IPS-15b (cell line): ENCODE results near the gene ABCC1.
"Not testable (repeated sequence)": the region's sequence is repeated elsewhere in the genome, so short reads cannot be mapped to it uniquely, and the experiment has no call there.

ENCODE experiments used
- H3K27me3 ChIP-seq: one replicate; pipeline ENCODE4 v1.6.1; 2013; ENCODE audit warnings: low read length; ENCODE audit not compliant: control insufficient read depth, insufficient read depth
- H3K36me3 ChIP-seq: one replicate; pipeline ENCODE4 v1.6.1; 2013; ENCODE audit warnings: low read length; ENCODE audit not compliant: control insufficient read depth, insufficient read depth
- H3K4me1 ChIP-seq: one replicate; pipeline ENCODE4 v1.6.1; 2013; ENCODE audit warnings: mild to moderate bottlenecking, low read length; ENCODE audit not compliant: control insufficient read depth, insufficient read depth
- H3K4me3 ChIP-seq: one replicate; pipeline ENCODE4 v1.5.1; 2013; ENCODE audit warnings: low read depth, low read length
- H3K9ac ChIP-seq: one replicate; pipeline ENCODE4 v1.6.1; 2013; ENCODE audit warnings: low read depth, mild to moderate bottlenecking, low read length
- H3K9me3 ChIP-seq: one replicate; pipeline ENCODE4 v1.6.1; 2013; ENCODE audit warnings: mild to moderate bottlenecking, low read length; ENCODE audit not compliant: control insufficient read depth, insufficient read depth

ABCC1 gene

DNA sequence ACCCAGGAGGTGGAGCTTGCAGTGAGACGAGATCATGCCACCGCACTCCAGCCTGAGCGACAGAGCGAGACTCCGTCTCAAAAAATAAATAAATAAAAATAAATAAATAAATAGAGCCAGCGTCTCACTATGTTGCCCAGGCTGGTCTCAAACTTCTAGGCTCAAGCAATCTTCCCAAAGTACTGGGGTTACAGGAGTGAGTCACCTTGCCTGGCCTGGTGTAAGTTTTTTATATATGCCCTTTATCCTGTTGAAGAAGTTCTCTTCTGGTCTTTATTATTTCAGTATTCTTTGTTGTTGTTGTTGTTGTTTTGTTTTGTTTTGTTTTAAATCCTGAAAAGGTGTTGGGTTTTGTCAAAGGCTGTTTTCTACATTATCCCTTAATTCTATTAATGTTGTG lies 30.1 kb upstream of the ABCC1 start:
- no peaks in the 10 kb centered on the region for H3K4me1 ChIP-seq
- no peaks in the 10 kb centered on the region for H3K36me3 ChIP-seq
- no peak overlapping the region for H3K4me3 ChIP-seq
- H3K27me3 ChIP-seq = no peaks in the 10 kb centered on the region
- no peaks in the 10 kb centered on the region for H3K9me3 ChIP-seq
- no peak overlapping the region for H3K9ac ChIP-seq

DNA sequence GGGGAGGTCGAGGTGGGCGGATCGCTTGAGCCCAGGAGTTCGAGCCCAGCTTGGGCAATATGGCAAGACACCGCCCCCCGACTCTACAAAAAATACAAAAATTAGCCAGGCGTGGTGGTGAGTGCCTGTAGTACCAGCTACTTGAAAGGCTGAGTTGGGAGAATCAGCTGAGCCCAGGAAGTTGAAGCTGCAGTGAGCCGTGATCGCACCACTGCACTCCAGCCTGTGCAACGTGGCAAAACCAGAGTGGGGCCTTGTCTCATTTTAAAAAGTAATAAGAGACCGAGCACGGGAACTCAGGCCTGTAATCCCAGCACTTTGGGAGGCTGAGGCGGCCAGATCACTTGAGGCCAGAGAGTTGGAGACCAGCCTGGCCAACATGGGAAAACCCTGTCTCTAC lies 24.4 kb upstream of the ABCC1 start:
- H3K27me3 ChIP-seq = no peaks in the 10 kb centered on the region
- no peak overlapping the region for H3K9ac ChIP-seq
- no peaks in the 10 kb centered on the region for H3K36me3 ChIP-seq
- no peak overlapping the region for H3K4me3 ChIP-seq
- no peaks in the 10 kb centered on the region for H3K9me3 ChIP-seq
- H3K4me1 ChIP-seq = no peaks in the 10 kb centered on the region

DNA sequence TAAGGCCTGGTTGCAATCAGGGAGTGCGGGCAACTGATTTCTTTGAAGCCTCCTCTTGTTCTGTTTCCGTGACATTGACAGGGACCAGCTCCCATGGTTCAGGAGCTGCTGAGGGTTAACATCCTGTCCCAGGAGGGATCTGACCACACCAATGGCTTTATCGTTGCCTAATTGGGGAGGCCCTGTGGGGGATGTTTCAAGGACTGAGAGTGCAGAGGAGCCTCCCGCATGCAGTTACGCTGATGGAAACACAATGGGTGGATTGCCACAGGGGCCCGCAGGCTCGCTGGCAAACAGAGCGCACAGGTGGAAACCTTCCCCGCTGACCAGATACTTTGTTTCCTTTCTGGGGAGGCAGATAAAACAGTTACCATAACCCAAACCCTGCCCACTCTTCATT lies 23.8 kb upstream of the ABCC1 start:
- Histone ChIP-seq H3K9me3 (no peaks in the 10 kb centered on the region), H3K4me3 (no peak overlapping the region), H3K9ac (no peak overlapping the region), H3K36me3 (no peaks in the 10 kb centered on the region), H3K27me3 (no peaks in the 10 kb centered on the region), H3K4me1 (no peaks in the 10 kb centered on the region)

DNA sequence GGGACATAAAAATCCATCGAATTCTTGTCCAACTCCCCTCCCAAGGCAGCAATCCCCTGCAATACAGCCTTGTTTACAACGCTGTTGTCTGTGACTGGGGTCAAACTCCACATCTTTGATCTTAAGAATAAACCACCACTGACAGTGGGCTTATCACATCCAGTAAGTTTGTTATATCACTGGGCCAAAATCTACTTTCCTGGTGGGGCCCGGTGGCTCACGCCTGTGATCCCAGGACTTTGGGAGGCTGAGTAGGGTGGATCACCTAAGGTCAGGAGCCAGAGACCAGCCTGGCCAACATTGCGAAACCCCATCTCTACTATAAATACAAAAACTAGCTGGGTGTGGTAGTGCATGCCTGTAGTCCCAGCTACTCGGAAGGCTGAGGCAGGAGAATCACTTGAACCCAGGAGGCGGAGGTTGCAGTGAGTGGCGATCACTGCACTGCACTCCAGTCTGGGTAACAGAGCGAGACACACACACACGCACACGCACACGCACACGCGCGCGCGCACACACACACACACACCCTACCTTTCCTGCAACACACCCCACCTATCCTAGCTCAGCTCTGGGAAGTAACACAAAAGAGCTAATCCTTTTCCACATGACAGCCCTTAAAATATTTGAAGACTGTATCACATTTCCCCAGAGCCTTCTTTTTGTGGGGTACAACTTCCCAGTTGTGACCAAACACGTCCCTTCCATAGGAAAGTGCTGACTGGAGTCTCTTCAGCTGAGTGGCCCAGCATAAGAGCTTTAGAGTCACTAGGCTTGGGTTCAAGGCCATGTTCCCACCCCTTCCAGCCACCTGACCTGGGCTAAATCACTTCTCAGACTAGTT lies 20.9 kb upstream of the ABCC1 start:
- H3K4me3 ChIP-seq = no peak overlapping the region

DNA sequence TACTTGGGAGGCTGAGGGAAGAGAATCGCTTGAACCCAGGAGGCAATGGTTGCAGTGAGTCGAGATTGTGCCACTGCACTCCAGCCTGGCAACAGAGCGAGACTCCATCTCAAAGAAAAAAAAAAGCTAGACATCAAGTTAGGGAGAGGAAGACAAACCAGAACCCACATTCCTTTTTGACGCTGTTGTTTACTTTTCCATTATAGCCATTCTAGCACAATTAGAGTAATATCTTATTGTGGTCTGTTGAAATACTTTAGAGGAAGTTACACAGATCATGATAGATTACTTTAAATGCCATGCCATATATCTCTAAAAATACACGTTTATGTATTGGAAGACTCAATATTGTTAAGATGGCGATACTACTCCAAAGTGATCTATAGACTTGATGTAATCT lies 16.5 kb upstream of the ABCC1 start:
- H3K36me3 ChIP-seq = no peaks in the 10 kb centered on the region
- no peaks in the 10 kb centered on the region for H3K27me3 ChIP-seq
- no peaks in the 10 kb centered on the region for H3K9me3 ChIP-seq
- H3K4me3 ChIP-seq = no peak overlapping the region
- no peaks in the 10 kb centered on the region for H3K4me1 ChIP-seq
- H3K9ac ChIP-seq = no peak overlapping the region

More for the DNA sequence above, 20.9 kb upstream of the ABCC1 start:
- Histone ChIP-seq H3K27me3 (no peaks in the 10 kb centered on the region), H3K4me1 (no peaks in the 10 kb centered on the region), H3K9me3 (no peaks in the 10 kb centered on the region), H3K9ac (no peak overlapping the region), H3K36me3 (no peaks in the 10 kb centered on the region)

DNA sequence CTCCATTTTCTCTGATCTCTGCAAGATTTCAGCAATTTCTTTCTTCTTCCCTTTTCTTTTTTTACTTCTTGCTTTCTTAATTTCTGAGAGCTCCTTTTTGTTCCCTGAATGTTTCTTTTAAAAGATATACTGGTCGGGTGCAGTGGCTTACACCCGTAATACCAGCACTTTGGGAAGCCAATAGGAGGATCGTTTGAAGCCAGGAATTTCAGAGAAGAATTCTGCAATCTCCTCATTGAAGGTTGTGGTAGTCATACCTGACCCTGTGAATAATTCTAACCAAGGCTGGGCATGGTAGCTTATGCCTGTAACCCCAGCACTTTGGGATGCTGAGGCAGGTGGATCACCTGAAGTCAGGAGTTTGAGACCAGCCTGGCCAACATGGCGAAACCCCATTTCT lies 15.6 kb upstream of the ABCC1 start:
- H3K9me3 ChIP-seq = no peaks in the 10 kb centered on the region
- no peak overlapping the region for H3K9ac ChIP-seq
- H3K4me1 ChIP-seq = no peaks in the 10 kb centered on the region
- H3K36me3 ChIP-seq = no peaks in the 10 kb centered on the region
- H3K27me3 ChIP-seq = no peaks in the 10 kb centered on the region
- no peak overlapping the region for H3K4me3 ChIP-seq

DNA sequence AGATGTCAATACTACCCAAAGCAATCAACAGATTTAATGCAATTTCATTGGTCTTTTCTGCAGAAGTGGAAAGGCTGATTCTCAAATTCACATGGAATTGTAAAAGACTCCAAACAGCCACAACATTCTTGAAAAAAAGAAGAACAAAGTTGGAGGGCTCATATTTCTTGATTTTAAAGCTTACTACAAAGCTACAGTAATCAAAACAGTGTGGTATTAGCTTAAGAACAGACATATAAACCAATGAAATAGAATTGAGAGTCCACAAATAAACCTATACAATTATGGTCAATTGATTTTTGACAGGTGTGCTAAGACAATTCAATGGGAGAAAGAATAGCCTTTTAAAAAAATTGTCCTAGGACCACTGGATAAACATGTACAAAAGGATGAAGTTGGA lies 14.4 kb upstream of the ABCC1 start:
- H3K27me3 ChIP-seq = no peaks in the 10 kb centered on the region
- H3K9me3 ChIP-seq = no peaks in the 10 kb centered on the region
- H3K4me1 ChIP-seq = no peaks in the 10 kb centered on the region

DNA sequence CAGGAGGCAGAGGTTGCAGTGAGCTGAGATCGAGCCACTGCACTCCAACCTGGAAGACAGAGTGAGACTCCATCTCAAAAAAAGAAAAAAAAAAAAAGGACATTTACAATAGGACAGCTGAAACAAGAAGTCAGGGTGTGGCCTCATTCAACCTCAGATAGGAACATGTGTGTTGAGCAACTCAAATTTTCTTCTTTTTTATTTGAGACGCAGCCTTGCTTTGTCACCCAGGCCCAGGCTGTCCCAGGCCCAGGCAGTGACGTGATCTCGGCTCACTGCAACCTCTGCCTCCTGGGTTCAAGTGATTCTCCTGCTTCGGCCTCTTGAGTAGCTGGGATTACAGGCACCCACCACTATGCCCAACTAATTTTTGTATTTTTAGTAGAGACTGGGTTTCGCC lies 12.6 kb upstream of the ABCC1 start:
- not testable (repeated sequence) for H3K9me3 ChIP-seq, H3K4me3 ChIP-seq, H3K27me3 ChIP-seq, H3K9ac ChIP-seq, H3K36me3 ChIP-seq, H3K4me1 ChIP-seq

More for the DNA sequence above, 14.4 kb upstream of the ABCC1 start:
- no peak overlapping the region for H3K4me3 ChIP-seq
- H3K36me3 ChIP-seq = no peaks in the 10 kb centered on the region
- no peak overlapping the region for H3K9ac ChIP-seq

DNA sequence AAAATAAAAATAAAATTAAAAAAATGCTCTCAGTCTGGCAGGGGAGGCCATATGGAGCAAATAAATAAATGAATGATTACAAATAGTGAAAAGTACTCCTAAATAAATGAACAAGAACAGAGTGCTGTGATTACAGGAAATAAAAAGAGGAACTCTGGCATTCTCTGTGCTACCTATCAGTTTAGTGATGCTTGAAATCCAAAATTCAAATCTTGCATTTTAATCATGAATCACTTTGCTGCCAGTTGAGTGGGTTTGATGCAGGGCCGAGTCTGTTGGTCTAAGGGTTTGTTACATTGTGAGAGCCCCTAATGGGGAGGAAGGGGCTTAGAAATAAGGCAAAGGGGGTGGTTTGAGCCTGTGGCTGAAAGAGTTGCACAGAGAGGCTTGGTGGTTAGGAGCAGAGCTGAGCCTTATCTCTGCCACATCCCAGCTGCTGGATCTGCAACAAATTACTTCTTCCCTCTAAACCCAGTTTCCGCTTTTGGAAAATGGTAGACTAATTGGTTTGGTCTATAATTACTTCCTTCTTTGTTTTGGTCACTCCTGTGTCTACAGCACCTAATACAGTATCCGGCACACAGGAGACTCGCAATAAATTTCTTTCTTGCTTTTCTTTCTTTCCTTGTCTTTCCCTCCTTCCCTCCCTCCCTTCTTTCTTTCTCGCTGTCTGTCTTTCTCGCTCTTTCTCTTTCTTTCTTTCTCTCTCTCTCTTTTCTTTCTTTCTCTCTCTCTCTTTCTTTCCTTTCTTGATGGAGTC lies 6.3 kb upstream of the ABCC1 start:
- no peaks in the 10 kb centered on the region for H3K9me3 ChIP-seq
- no peaks in the 10 kb centered on the region for H3K27me3 ChIP-seq
- H3K36me3 ChIP-seq = no peaks in the 10 kb centered on the region
- H3K4me1 ChIP-seq = no peaks in the 10 kb centered on the region
- H3K4me3 ChIP-seq = no peak overlapping the region
- H3K9ac ChIP-seq = no peak overlapping the region

DNA sequence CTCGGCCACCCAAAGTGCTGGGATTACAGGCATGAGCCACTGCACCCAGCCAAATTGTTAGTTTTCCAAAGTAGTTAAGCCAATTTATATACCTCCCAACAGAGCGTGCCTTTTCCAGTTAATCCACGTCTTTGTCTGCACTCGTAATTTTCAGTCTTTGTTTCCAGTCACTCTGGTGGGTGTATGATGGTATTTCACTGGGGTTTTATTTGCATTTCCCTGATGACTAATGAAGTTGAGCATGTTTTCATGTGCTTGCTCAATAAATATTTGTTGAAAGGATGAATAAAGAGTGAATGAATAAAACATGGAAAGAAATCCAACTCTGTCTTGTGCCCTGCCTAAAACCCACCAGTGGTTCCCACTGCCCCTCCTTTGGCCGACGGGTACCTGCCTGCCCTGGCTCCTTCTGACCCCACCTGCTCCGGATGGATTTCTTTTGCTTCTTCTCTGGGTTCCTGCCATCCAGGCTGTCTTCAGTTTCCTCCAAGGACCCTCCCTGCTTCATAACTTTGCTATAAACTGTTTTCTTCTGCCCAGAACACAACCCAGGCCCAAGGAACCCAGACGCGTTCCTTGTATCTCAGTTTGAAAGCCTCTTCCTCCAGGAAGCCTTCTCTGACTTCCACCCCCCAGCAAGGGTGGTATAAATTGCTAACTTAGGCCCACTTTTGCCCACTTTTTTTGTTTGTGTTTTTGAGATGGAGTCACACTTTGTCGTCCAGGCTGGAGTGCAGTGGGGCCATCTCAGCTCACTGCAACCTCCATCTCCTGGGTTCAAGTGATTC lies 3.0 kb upstream of the ABCC1 start:
- no peaks in the 10 kb centered on the region for H3K9me3 ChIP-seq
- peaks cover 3% of the 10 kb centered on the region for H3K36me3 ChIP-seq
- H3K9ac ChIP-seq = no peak overlapping the region
- no peaks in the 10 kb centered on the region for H3K27me3 ChIP-seq
- peaks cover 3% of the 10 kb centered on the region for H3K4me1 ChIP-seq
- H3K4me3 ChIP-seq = no peak overlapping the region

DNA sequence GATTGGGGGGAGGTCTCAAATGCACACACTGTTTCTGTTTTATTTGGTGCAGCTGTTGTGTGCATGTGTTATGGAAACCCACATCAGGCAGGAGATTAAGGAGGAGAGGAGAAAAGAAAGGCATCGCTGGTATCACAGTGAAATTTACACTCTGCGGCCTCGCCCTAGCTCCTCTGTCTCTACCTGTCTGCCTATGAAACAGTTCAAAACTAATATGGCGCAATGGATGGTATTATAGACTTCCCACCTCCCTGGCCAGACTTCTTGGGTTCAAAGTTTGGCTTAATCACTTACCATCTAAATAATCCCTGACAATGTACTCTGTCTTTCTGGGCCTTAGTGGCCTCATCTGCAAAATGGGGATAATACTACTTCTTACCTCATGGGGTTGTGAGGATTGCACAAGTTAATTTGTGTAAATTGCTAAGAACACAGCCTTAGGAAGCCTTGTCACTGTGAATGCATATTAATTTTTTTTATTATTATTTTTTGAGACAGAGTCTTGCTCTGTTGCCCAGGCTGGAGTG lies 1.4 kb upstream of the ABCC1 start:
- H3K9ac ChIP-seq = no peak overlapping the region
- H3K4me3 ChIP-seq = no peak overlapping the region
- H3K27me3 ChIP-seq = no peaks in the 10 kb centered on the region

More for the DNA sequence above, 1.4 kb upstream of the ABCC1 start:
- peaks cover 3% of the 10 kb centered on the region for H3K4me1 ChIP-seq
- H3K36me3 ChIP-seq = peaks cover 3% of the 10 kb centered on the region
- H3K9me3 ChIP-seq = no peaks in the 10 kb centered on the region
